HL-60/S4 treated with retinoic acid at 250 ng/mL for 4 days and 3 days (cell line): ENCODE data around the gene IRGQ.
"Not testable (repeated sequence)": the region's sequence is repeated elsewhere in the genome, so short reads cannot be mapped to it uniquely, and the experiment has no call there.

Experiments used
- in situ Hi-C: fragments of 300-500 bp; cut with MboI; formaldehyde crosslinking; loops from 2 replicates; pipeline ENCODE4 v1.7.0; 2022; ENCODE audit warnings: low sequenced_read_pairs

Gene IRGQ

DNA sequence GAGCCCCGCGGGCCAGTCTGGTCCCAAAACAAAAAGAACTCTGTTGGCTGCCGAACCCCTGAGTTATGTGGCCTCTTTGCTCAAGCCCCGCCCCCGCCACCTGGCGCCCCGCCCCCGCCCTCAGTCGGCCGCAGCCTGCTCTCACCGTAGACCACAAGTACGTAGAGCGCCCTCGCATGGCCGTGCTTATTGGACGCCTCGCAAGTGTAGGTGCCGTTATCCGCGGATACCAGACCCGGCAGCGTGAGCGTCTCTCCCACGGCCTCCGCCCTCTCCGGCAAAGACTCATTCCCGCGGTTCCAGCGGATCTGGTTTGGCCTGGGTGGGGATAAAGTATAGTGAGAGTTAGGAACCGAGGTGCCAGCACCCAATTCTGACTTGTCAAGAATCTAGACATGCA is 29.0 kb upstream of the IRGQ start:
- in situ Hi-C loops = no loop called here

- in situ Hi-C loops = no loop called here
Measured at GRCh38 chr19:43623889-43624670, 28.1 kb upstream of the IRGQ start.

GRCh38 chr19:43622956-43623355 is 27.0 kb upstream of the IRGQ start:
- in situ Hi-C loops = no loop called here

DNA sequence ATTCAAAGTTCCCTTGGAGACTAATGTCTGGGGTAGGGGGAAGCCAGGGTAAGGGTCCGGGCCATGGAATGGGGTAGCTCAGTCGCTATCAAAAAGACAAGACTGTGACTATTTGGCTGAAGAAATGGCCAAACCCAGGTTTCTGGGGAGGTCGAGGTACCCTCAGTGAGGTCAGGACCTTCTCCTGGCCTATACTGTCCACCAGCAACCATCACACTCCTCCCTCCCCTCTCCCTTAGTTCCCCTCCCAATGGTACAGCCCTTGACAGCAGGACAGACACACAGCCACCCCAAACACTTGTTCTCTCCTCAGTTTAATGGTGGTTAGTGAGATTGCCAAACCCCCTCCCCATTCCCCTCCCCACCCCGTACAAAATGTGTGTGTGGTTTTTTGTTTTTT is 26.1 kb upstream of the IRGQ start:
- in situ Hi-C loops = no loop called here

- in situ Hi-C loops = no loop called here
Measured at GRCh38 chr19:43620061-43621001, 24.4 kb upstream of the IRGQ start.

GRCh38 chr19:43619262-43620060 is 23.5 kb upstream of the IRGQ start, which contains the start of gene ZNF428:
Gene ZNF428, minus strand, starts transcription at chr19:43619629. Its CDS starts 5,325 bp downstream, at chr19:43614304.
- in situ Hi-C loops = no loop called here

DNA sequence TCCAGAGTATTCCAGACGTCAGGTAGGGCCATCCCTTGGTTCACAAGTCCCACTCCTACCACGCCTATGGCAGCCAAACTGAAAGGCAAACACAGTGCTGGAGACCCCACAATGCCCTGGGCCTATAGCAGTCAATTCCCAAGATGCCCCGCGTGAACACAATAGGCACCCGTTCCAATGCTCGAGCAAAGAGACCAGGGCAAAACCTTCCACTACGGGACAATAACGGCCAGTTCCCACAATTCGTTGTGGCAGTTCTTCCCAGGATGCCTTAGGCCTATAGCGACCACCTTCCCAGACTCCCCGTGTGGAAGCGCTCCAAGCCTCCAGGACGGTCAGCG is 23.0 kb upstream of the IRGQ start:
- in situ Hi-C loops = no loop called here

DNA sequence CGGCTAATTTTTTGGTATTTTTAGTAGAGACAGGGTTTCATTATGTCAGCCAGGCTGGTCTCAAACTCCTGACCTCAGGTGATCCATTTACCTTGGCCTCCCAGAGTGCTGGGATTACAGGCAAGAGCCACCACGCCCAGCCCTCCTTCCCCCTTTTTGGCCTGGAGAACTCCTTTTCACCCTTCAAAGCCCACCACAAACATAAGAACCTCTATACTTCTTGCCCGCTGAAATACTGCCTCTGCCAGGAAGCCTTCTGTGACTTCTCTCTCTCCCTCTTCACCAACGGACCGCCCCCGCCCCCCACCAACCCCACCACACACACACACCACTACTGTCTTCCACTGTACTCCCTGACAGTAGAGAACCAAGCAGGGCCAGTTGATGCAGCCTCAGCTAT is 21.0 kb upstream of the IRGQ start:
- in situ Hi-C loops = no loop called here

DNA sequence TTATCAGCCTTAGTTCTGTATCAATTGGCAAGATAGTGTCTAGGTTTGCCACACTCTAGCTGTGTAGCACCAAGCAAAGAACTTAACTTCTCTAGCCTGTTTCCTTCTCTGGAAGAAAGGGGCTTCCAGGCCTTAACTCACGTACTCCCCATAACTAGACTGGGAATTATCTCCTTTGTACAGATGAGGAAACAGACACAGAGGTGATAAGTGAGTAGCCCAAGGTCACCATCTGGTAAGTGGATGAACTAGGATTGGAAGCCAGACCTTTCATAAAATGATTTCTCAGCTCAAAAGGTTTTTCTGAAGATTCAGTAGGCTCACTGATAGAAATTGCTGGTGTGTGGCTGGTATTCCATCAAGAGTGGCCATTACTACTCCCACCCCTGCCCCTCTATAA is 20.4 kb upstream of the IRGQ start:
- in situ Hi-C loops = no loop called here

DNA sequence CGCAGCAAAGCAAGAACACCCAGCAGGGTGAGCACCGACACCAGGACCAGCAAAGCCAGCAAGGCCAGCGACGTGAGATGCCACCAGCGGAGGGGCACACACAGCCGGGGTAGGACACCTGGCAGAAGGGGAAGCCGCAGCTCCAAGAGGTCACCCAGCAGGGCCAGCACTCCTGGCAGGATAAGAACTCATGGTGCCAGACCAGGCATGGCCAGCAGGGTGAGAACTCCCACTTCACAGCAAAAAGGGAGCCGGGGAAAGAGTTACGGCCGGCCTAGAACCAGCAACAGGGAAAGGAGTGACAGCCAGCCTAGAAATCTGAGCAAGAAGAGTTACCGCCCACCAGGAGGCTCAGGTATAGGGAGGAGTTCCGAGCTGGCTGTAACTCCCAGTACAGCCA is 16.4 kb upstream of the IRGQ start:
- in situ Hi-C loops = no loop called here

DNA sequence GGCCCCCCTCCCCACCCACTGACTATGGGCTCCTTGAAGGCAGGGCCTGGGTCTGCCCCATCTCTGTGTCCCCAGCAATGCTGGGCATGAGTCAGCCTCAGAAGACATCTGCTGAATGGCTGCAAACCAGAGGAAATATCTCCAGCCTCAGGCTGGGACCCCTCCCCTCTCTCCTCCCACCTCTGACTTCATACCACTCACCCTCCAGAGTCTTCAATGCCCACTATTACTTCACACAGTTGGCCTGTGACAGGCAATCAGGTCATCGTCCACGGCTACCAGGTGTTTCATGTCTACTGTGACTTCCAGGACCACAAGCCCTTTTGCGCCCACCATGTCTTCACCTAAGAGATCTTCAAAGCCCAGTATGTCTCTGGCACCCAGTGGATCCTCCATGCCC is 15.9 kb upstream of the IRGQ start, which contains the start of gene SRRM5:
Gene SRRM5, plus strand, starts transcription at position 301 of the 400 bp plus-strand sequence. Its CDS starts 34 bp downstream, at position 335.
- in situ Hi-C loops = no loop called here

DNA sequence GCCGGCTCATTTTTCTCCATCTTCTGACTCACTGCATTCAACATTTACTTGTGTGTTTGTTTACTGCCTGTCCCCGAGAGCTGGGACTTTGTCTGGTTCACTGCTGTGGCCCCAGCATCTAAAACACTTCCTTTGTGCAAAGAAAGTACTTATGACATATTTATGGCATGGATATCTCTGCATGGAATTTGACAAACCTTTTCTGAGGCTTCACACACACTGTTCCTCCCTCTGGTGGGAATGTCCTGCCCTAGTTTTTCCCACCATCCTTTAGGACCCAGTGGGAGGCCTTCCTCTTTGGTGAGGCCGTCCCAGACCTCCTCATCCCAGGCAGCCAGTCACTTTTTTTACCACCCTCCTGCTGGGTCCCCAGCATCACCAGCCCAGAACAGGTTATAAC is 14.6 kb upstream of the IRGQ start:
- in situ Hi-C loops = no loop called here

DNA sequence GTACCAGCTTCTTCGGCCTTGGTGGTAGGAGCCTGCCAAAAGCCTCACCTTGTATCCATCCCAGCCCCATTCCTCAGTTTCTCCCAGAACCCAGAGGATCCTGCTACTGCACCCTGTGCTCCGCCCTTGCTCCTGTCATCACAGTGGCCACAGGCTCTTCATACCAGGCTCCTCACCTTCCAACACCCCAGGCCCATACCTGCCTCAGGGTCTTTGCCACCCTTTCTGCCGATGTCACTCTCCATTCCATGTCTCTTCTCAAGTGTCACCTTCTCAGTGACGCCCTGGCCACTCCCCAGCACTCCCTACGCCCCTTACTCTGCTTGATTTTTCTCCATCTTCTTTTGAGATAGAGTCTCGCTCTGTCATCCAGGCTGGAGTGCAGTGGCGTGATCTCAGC is 13.9 kb upstream of the IRGQ start:
- in situ Hi-C loops = no loop called here

DNA sequence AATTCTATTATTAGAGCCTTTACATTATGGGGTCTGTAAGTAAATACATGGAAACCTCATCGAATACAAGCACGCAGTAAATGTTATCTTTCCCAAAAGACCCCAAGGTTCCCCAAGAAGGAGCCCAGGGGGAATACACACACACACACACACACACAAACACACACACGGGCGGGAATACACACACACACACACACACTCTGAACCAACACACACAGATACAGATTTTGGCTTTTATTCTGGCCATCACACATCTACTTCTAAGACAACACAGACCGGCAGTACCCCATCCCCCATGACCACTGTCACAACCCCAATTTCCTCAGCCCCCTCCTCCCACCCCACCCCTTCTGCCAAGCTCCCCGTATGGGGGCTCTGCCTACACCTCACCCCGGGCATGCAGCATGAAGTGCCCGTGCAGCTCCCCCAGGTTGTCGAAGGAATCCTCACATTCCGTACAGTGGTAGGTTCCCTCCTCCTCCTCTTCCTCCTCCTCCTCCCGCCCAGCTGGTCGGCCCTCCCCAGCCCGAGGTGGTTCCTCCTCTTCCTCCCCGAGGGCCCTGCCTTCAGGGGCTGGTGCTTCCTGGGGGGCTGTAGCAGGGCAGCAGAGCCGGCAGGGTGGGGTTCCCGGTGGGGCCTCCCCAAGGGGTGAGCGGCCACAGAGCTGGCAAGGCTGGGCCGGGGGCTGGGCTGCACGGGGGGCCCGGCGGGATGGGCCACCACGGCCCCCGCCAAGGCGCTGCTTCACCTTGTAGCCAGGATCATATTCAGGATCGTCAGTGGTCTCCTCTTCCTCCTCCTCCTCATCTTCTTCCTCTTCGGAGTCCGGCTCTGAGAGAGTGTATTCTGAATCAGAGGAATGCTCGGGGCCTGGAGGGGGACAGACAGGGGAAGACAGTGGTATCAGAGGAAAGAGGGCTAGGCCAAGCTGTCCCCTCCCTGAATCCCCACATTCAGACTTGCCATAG is 11.6 kb upstream of the IRGQ start:
- in situ Hi-C loops = no loop called here

DNA sequence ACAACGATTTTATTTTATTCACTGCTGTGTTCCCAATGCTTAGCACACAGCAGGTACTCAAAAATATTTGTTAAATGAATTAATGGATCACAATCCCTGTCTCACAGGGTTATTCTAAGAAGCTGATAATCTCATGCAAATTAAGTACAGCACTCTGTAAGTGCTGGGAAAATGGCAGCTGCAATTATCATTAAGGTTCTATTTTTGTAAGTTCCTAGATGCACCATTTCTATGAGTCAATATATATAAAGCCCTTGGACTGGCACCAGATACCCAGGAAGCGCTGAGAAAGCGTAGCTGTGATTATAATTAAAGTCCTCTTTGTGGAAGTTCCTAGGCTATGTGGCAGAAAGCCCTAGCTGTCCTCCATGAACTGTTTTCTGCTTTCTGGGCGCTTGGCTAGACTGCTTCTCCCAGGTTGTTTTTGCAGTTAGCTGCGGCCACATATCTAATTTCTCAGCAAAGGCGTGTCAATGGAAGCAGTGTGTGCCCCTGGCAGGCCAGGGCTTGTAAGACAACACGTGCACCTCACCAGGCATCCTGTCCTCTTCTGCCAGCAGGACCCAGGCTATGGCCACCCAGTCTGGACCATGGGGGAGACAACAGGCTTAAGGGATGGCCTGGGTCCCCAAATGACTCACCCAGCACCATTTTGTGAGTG is 10.8 kb upstream of the IRGQ start:
- in situ Hi-C loops = no loop called here

- in situ Hi-C loops = no loop called here
Measured at GRCh38 chr19:43605875-43606568, 10.1 kb upstream of the IRGQ start.

GRCh38 chr19:43600326-43600725 is 4.4 kb upstream of the IRGQ start:
- in situ Hi-C loops = not testable (repeated sequence)

DNA sequence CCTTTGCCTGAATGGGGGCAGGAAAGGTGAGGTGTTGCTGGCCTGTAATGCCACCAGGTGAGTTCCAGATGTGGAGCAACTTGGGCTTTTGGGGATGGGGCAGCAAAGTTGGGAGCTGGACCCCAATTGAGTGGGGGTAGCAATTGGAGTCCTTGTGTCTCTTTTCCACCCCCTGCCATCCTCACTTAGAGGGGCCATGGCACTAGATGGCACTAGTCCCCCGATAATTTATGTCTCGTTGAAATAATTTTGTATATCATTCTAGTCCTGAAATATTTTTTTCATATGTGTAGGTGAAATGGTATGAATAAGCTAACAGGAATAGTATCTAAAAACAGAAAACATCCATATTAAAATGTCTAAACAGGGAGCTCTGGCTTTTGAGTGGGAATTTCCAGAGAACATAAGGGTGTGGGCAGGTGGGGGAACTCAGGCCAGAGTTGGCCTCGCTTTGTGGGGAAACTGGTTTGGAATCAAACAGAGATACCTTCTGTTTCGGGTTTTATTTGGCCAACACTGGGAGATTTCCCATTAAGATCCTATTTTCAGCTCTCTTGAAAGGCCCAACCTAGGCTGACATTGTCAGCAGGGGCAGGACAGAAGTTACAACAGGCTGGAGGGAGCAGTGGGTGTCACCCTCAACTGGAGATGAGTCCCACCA is 3.8 kb upstream of the IRGQ start:
- in situ Hi-C loops = no loop called here
